ENCODE data around the gene ITGAV.

The ITGAV gene

GRCh38 chr2:186702006-186702405, 112.2 kb downstream of the ITGAV start:
- Histone ChIP-seq H3K27ac (ENCODE audit: low read depth, low read length) (no peak overlapping the region), H3K27me3 (ENCODE audit: control insufficient read depth in 1 of 2, insufficient read depth in 2 of 2, low read length in 2 of 2) (no peaks in the 10 kb centered on the region)

GRCh38 chr2:186702501-186702900, 112.6 kb downstream of the ITGAV start:
- no peaks in the 10 kb centered on the region for H3K4me1 ChIP-seq (ENCODE audit: control insufficient read depth in 1 of 2, insufficient read depth in 2 of 2, low read length in 2 of 2)
- H3K27ac ChIP-seq (ENCODE audit: low read depth, low read length): no peak overlapping the region
- H3K9me3 ChIP-seq (ENCODE audit: control insufficient read depth in 1 of 2, low read length in 2 of 2): no peaks in the 10 kb centered on the region
- no peak overlapping the region for H3K4me3 ChIP-seq (ENCODE audit: low read depth in 1 of 2, low read length in 2 of 2)
- no peaks in the 10 kb centered on the region for H3K27me3 ChIP-seq (ENCODE audit: control insufficient read depth in 1 of 2, insufficient read depth in 2 of 2, low read length in 2 of 2)
- no peaks in the 10 kb centered on the region for H3K36me3 ChIP-seq (ENCODE audit: control insufficient read depth in 1 of 2, insufficient read depth in 2 of 2, low read length in 2 of 2)
- no peak overlapping the region for H3K9ac ChIP-seq (ENCODE audit: low read depth in 1 of 2, low read length in 2 of 2)

More at GRCh38 chr2:186702006-186702405, 112.2 kb downstream of the ITGAV start:
- Histone ChIP-seq H3K4me1 (ENCODE audit: control insufficient read depth in 1 of 2, insufficient read depth in 2 of 2, low read length in 2 of 2) (no peaks in the 10 kb centered on the region), H3K9me3 (ENCODE audit: control insufficient read depth in 1 of 2, low read length in 2 of 2) (no peaks in the 10 kb centered on the region), H3K36me3 (ENCODE audit: control insufficient read depth in 1 of 2, insufficient read depth in 2 of 2, low read length in 2 of 2) (no peaks in the 10 kb centered on the region), H3K4me3 (ENCODE audit: low read depth in 1 of 2, low read length in 2 of 2) (no peak overlapping the region), H3K9ac (ENCODE audit: low read depth in 1 of 2, low read length in 2 of 2) (no peak overlapping the region)

GRCh38 chr2:186704897-186705296, 115.0 kb downstream of the ITGAV start:
- H3K4me1 ChIP-seq (ENCODE audit: control insufficient read depth in 1 of 2, insufficient read depth in 2 of 2, low read length in 2 of 2): no peaks in the 10 kb centered on the region
- no peak overlapping the region for H3K9ac ChIP-seq (ENCODE audit: low read depth in 1 of 2, low read length in 2 of 2)
- no peaks in the 10 kb centered on the region for H3K9me3 ChIP-seq (ENCODE audit: control insufficient read depth in 1 of 2, low read length in 2 of 2)
- no peak overlapping the region for H3K4me3 ChIP-seq (ENCODE audit: low read depth in 1 of 2, low read length in 2 of 2)
- no peaks in the 10 kb centered on the region for H3K27me3 ChIP-seq (ENCODE audit: control insufficient read depth in 1 of 2, insufficient read depth in 2 of 2, low read length in 2 of 2)
- no peaks in the 10 kb centered on the region for H3K36me3 ChIP-seq (ENCODE audit: control insufficient read depth in 1 of 2, insufficient read depth in 2 of 2, low read length in 2 of 2)
- H3K27ac ChIP-seq (ENCODE audit: low read depth, low read length): no peak overlapping the region

- H3K4me1 ChIP-seq (ENCODE audit: control insufficient read depth in 1 of 2, insufficient read depth in 2 of 2, low read length in 2 of 2): no peaks in the 10 kb centered on the region
- no peaks in the 10 kb centered on the region for H3K36me3 ChIP-seq (ENCODE audit: control insufficient read depth in 1 of 2, insufficient read depth in 2 of 2, low read length in 2 of 2)
- no peaks in the 10 kb centered on the region for H3K27me3 ChIP-seq (ENCODE audit: control insufficient read depth in 1 of 2, insufficient read depth in 2 of 2, low read length in 2 of 2)
- no peaks in the 10 kb centered on the region for H3K9me3 ChIP-seq (ENCODE audit: control insufficient read depth in 1 of 2, low read length in 2 of 2)
- H3K4me3 ChIP-seq (ENCODE audit: low read depth in 1 of 2, low read length in 2 of 2): no peak overlapping the region
- H3K27ac ChIP-seq (ENCODE audit: low read depth, low read length): no peak overlapping the region
- no peak overlapping the region for H3K9ac ChIP-seq (ENCODE audit: low read depth in 1 of 2, low read length in 2 of 2)
Measured at GRCh38 chr2:186709529-186710450, 119.9 kb downstream of the ITGAV start.

- no peak overlapping the region for H3K9ac ChIP-seq (ENCODE audit: low read depth in 1 of 2, low read length in 2 of 2)
- H3K9me3 ChIP-seq (ENCODE audit: control insufficient read depth in 1 of 2, low read length in 2 of 2): no peaks in the 10 kb centered on the region
- no peaks in the 10 kb centered on the region for H3K4me1 ChIP-seq (ENCODE audit: control insufficient read depth in 1 of 2, insufficient read depth in 2 of 2, low read length in 2 of 2)
- no peaks in the 10 kb centered on the region for H3K27me3 ChIP-seq (ENCODE audit: control insufficient read depth in 1 of 2, insufficient read depth in 2 of 2, low read length in 2 of 2)
- H3K27ac ChIP-seq (ENCODE audit: low read depth, low read length): no peak overlapping the region
- H3K36me3 ChIP-seq (ENCODE audit: control insufficient read depth in 1 of 2, insufficient read depth in 2 of 2, low read length in 2 of 2): no peaks in the 10 kb centered on the region
- no peak overlapping the region for H3K4me3 ChIP-seq (ENCODE audit: low read depth in 1 of 2, low read length in 2 of 2)
Measured at GRCh38 chr2:186713691-186714090, 123.8 kb downstream of the ITGAV start.

- no peak overlapping the region for H3K27ac ChIP-seq (ENCODE audit: low read depth, low read length)
- H3K9ac ChIP-seq (ENCODE audit: low read depth in 1 of 2, low read length in 2 of 2): no peak overlapping the region
- no peaks in the 10 kb centered on the region for H3K27me3 ChIP-seq (ENCODE audit: control insufficient read depth in 1 of 2, insufficient read depth in 2 of 2, low read length in 2 of 2)
- no peak overlapping the region for H3K4me3 ChIP-seq (ENCODE audit: low read depth in 1 of 2, low read length in 2 of 2)
- no peaks in the 10 kb centered on the region for H3K9me3 ChIP-seq (ENCODE audit: control insufficient read depth in 1 of 2, low read length in 2 of 2)
- H3K4me1 ChIP-seq (ENCODE audit: control insufficient read depth in 1 of 2, insufficient read depth in 2 of 2, low read length in 2 of 2): no peaks in the 10 kb centered on the region
- no peaks in the 10 kb centered on the region for H3K36me3 ChIP-seq (ENCODE audit: control insufficient read depth in 1 of 2, insufficient read depth in 2 of 2, low read length in 2 of 2)
Measured at GRCh38 chr2:186714611-186715010, 124.8 kb downstream of the ITGAV start.

- Histone ChIP-seq H3K4me3 (ENCODE audit: low read depth in 1 of 2, low read length in 2 of 2) (no peak overlapping the region), H3K27ac (ENCODE audit: low read depth, low read length) (no peak overlapping the region), H3K27me3 (ENCODE audit: control insufficient read depth in 1 of 2, insufficient read depth in 2 of 2, low read length in 2 of 2) (no peaks in the 10 kb centered on the region), H3K36me3 (ENCODE audit: control insufficient read depth in 1 of 2, insufficient read depth in 2 of 2, low read length in 2 of 2) (no peaks in the 10 kb centered on the region), H3K9me3 (ENCODE audit: control insufficient read depth in 1 of 2, low read length in 2 of 2) (no peaks in the 10 kb centered on the region), H3K9ac (ENCODE audit: low read depth in 1 of 2, low read length in 2 of 2) (no peak overlapping the region), H3K4me1 (ENCODE audit: control insufficient read depth in 1 of 2, insufficient read depth in 2 of 2, low read length in 2 of 2) (no peaks in the 10 kb centered on the region)
Measured at GRCh38 chr2:186716004-186716403, 126.1 kb downstream of the ITGAV start.

GRCh38 chr2:186716899-186717298, 127.0 kb downstream of the ITGAV start:
- H3K27ac ChIP-seq (ENCODE audit: low read depth, low read length): no peak overlapping the region
- no peak overlapping the region for H3K9ac ChIP-seq (ENCODE audit: low read depth in 1 of 2, low read length in 2 of 2)
- no peaks in the 10 kb centered on the region for H3K27me3 ChIP-seq (ENCODE audit: control insufficient read depth in 1 of 2, insufficient read depth in 2 of 2, low read length in 2 of 2)
- no peak overlapping the region for H3K4me3 ChIP-seq (ENCODE audit: low read depth in 1 of 2, low read length in 2 of 2)
- H3K9me3 ChIP-seq (ENCODE audit: control insufficient read depth in 1 of 2, low read length in 2 of 2): no peaks in the 10 kb centered on the region
- no peaks in the 10 kb centered on the region for H3K4me1 ChIP-seq (ENCODE audit: control insufficient read depth in 1 of 2, insufficient read depth in 2 of 2, low read length in 2 of 2)
- no peaks in the 10 kb centered on the region for H3K36me3 ChIP-seq (ENCODE audit: control insufficient read depth in 1 of 2, insufficient read depth in 2 of 2, low read length in 2 of 2)

- no peaks in the 10 kb centered on the region for H3K4me1 ChIP-seq (ENCODE audit: control insufficient read depth in 1 of 2, insufficient read depth in 2 of 2, low read length in 2 of 2)
- H3K9ac ChIP-seq (ENCODE audit: low read depth in 1 of 2, low read length in 2 of 2): no peak overlapping the region
- no peaks in the 10 kb centered on the region for H3K9me3 ChIP-seq (ENCODE audit: control insufficient read depth in 1 of 2, low read length in 2 of 2)
- H3K27ac ChIP-seq (ENCODE audit: low read depth, low read length): no peak overlapping the region
- no peak overlapping the region for H3K4me3 ChIP-seq (ENCODE audit: low read depth in 1 of 2, low read length in 2 of 2)
- no peaks in the 10 kb centered on the region for H3K36me3 ChIP-seq (ENCODE audit: control insufficient read depth in 1 of 2, insufficient read depth in 2 of 2, low read length in 2 of 2)
- H3K27me3 ChIP-seq (ENCODE audit: control insufficient read depth in 1 of 2, insufficient read depth in 2 of 2, low read length in 2 of 2): no peaks in the 10 kb centered on the region
Measured at GRCh38 chr2:186717320-186718007, 127.6 kb downstream of the ITGAV start.

- H3K9ac ChIP-seq (ENCODE audit: low read depth in 1 of 2, low read length in 2 of 2): no peak overlapping the region
- H3K4me3 ChIP-seq (ENCODE audit: low read depth in 1 of 2, low read length in 2 of 2): no peak overlapping the region
- no peaks in the 10 kb centered on the region for H3K4me1 ChIP-seq (ENCODE audit: control insufficient read depth in 1 of 2, insufficient read depth in 2 of 2, low read length in 2 of 2)
- no peaks in the 10 kb centered on the region for H3K27me3 ChIP-seq (ENCODE audit: control insufficient read depth in 1 of 2, insufficient read depth in 2 of 2, low read length in 2 of 2)
- no peaks in the 10 kb centered on the region for H3K36me3 ChIP-seq (ENCODE audit: control insufficient read depth in 1 of 2, insufficient read depth in 2 of 2, low read length in 2 of 2)
- no peaks in the 10 kb centered on the region for H3K9me3 ChIP-seq (ENCODE audit: control insufficient read depth in 1 of 2, low read length in 2 of 2)
- H3K27ac ChIP-seq (ENCODE audit: low read depth, low read length): no peak overlapping the region
Measured at GRCh38 chr2:186718122-186718521, 128.3 kb downstream of the ITGAV start.
